ENCODE results near the gene MUC4.
"Not testable (repeated sequence)": the region's sequence is repeated elsewhere in the genome, so short reads cannot be mapped to it uniquely, and the experiment has no call there.

The MUC4 gene

GRCh38 chr3:195755391-195755790 lies 56.3 kb downstream of the MUC4 start:
- Histone ChIP-seq H3K27me3 (ENCODE audit: control insufficient read depth, insufficient read depth, low read length) (no peaks in the 10 kb centered on the region), H3K27ac (ENCODE audit: low read depth, low read length) (no peak overlapping the region), H3K36me3 (ENCODE audit: control insufficient read depth, insufficient read depth, low read length) (no peaks in the 10 kb centered on the region), H3K4me1 (ENCODE audit: control insufficient read depth, insufficient read depth, low read length) (peaks cover 4% of the 10 kb centered on the region), H3K9ac (ENCODE audit: low read length) (no peak overlapping the region), H3K4me3 (ENCODE audit: low read length) (no peak overlapping the region)

GRCh38 chr3:195754906-195755305 lies 56.8 kb downstream of the MUC4 start:
- H3K9ac ChIP-seq (ENCODE audit: low read length): no peak overlapping the region
- no peak overlapping the region for H3K27ac ChIP-seq (ENCODE audit: low read depth, low read length)
- peaks cover under 1% of the 10 kb centered on the region for H3K4me1 ChIP-seq (ENCODE audit: control insufficient read depth, insufficient read depth, low read length)
- H3K27me3 ChIP-seq (ENCODE audit: control insufficient read depth, insufficient read depth, low read length): no peaks in the 10 kb centered on the region
- no peak overlapping the region for H3K4me3 ChIP-seq (ENCODE audit: low read length)
- H3K36me3 ChIP-seq (ENCODE audit: control insufficient read depth, insufficient read depth, low read length): no peaks in the 10 kb centered on the region

GRCh38 chr3:195754141-195754540 lies 57.6 kb downstream of the MUC4 start:
- no peaks in the 10 kb centered on the region for H3K27me3 ChIP-seq (ENCODE audit: control insufficient read depth, insufficient read depth, low read length)

GRCh38 chr3:195753581-195753980 lies 58.1 kb downstream of the MUC4 start:
- no peak overlapping the region for H3K9ac ChIP-seq (ENCODE audit: low read length)
- no peaks in the 10 kb centered on the region for H3K27me3 ChIP-seq (ENCODE audit: control insufficient read depth, insufficient read depth, low read length)

More at GRCh38 chr3:195754141-195754540, 57.6 kb downstream of the MUC4 start:
- no peak overlapping the region for H3K27ac ChIP-seq (ENCODE audit: low read depth, low read length)
- no peak overlapping the region for H3K4me3 ChIP-seq (ENCODE audit: low read length)
- no peak overlapping the region for H3K9ac ChIP-seq (ENCODE audit: low read length)
- no peaks in the 10 kb centered on the region for H3K4me1 ChIP-seq (ENCODE audit: control insufficient read depth, insufficient read depth, low read length)
- H3K36me3 ChIP-seq (ENCODE audit: control insufficient read depth, insufficient read depth, low read length): no peaks in the 10 kb centered on the region

GRCh38 chr3:195752546-195753331 lies 59.0 kb downstream of the MUC4 start:
- H3K4me3 ChIP-seq (ENCODE audit: low read length): no peak overlapping the region
- no peaks in the 10 kb centered on the region for H3K36me3 ChIP-seq (ENCODE audit: control insufficient read depth, insufficient read depth, low read length)
- no peak overlapping the region for H3K27ac ChIP-seq (ENCODE audit: low read depth, low read length)
- H3K9ac ChIP-seq (ENCODE audit: low read length): no peak overlapping the region
- no peaks in the 10 kb centered on the region for H3K27me3 ChIP-seq (ENCODE audit: control insufficient read depth, insufficient read depth, low read length)
- no peaks in the 10 kb centered on the region for H3K4me1 ChIP-seq (ENCODE audit: control insufficient read depth, insufficient read depth, low read length)

More at GRCh38 chr3:195753581-195753980, 58.1 kb downstream of the MUC4 start:
- H3K4me1 ChIP-seq (ENCODE audit: control insufficient read depth, insufficient read depth, low read length): no peaks in the 10 kb centered on the region
- H3K36me3 ChIP-seq (ENCODE audit: control insufficient read depth, insufficient read depth, low read length): no peaks in the 10 kb centered on the region
- no peak overlapping the region for H3K4me3 ChIP-seq (ENCODE audit: low read length)
- H3K27ac ChIP-seq (ENCODE audit: low read depth, low read length): no peak overlapping the region

- no peaks in the 10 kb centered on the region for H3K4me1 ChIP-seq (ENCODE audit: control insufficient read depth, insufficient read depth, low read length)
- H3K36me3 ChIP-seq (ENCODE audit: control insufficient read depth, insufficient read depth, low read length): no peaks in the 10 kb centered on the region
- H3K9ac ChIP-seq (ENCODE audit: low read length): no peak overlapping the region
- H3K27ac ChIP-seq (ENCODE audit: low read depth, low read length): no peak overlapping the region
- no peak overlapping the region for H3K4me3 ChIP-seq (ENCODE audit: low read length)
- H3K27me3 ChIP-seq (ENCODE audit: control insufficient read depth, insufficient read depth, low read length): no peaks in the 10 kb centered on the region
Measured at GRCh38 chr3:195752066-195752465, 59.7 kb downstream of the MUC4 start.

- no peaks in the 10 kb centered on the region for H3K27me3 ChIP-seq (ENCODE audit: control insufficient read depth, insufficient read depth, low read length)
- no peak overlapping the region for H3K9ac ChIP-seq (ENCODE audit: low read length)
- no peak overlapping the region for H3K27ac ChIP-seq (ENCODE audit: low read depth, low read length)
- H3K36me3 ChIP-seq (ENCODE audit: control insufficient read depth, insufficient read depth, low read length): no peaks in the 10 kb centered on the region
- no peaks in the 10 kb centered on the region for H3K4me1 ChIP-seq (ENCODE audit: control insufficient read depth, insufficient read depth, low read length)
- no peak overlapping the region for H3K4me3 ChIP-seq (ENCODE audit: low read length)
Measured at GRCh38 chr3:195751560-195751959, 60.2 kb downstream of the MUC4 start.

- no peaks in the 10 kb centered on the region for H3K36me3 ChIP-seq (ENCODE audit: control insufficient read depth, insufficient read depth, low read length)
- H3K27ac ChIP-seq (ENCODE audit: low read depth, low read length): no peak overlapping the region
- no peak overlapping the region for H3K4me3 ChIP-seq (ENCODE audit: low read length)
- H3K27me3 ChIP-seq (ENCODE audit: control insufficient read depth, insufficient read depth, low read length): no peaks in the 10 kb centered on the region
- H3K9ac ChIP-seq (ENCODE audit: low read length): no peak overlapping the region
- H3K4me1 ChIP-seq (ENCODE audit: control insufficient read depth, insufficient read depth, low read length): no peaks in the 10 kb centered on the region
Measured at GRCh38 chr3:195750797-195751520, 60.8 kb downstream of the MUC4 start.

GRCh38 chr3:195749101-195749500 lies 62.6 kb downstream of the MUC4 start:
- H3K27ac ChIP-seq (ENCODE audit: low read depth, low read length); H3K4me1 ChIP-seq (ENCODE audit: control insufficient read depth, insufficient read depth, low read length); H3K36me3 ChIP-seq (ENCODE audit: control insufficient read depth, insufficient read depth, low read length); H3K27me3 ChIP-seq (ENCODE audit: control insufficient read depth, insufficient read depth, low read length); H3K4me3 ChIP-seq (ENCODE audit: low read length); H3K9ac ChIP-seq (ENCODE audit: low read length): not testable (repeated sequence)

GRCh38 chr3:195748661-195749060 lies 63.1 kb downstream of the MUC4 start:
- Histone ChIP-seq H3K27ac (ENCODE audit: low read depth, low read length) (no peak overlapping the region), H3K4me3 (ENCODE audit: low read length) (no peak overlapping the region), H3K27me3 (ENCODE audit: control insufficient read depth, insufficient read depth, low read length) (no peaks in the 10 kb centered on the region), H3K36me3 (ENCODE audit: control insufficient read depth, insufficient read depth, low read length) (no peaks in the 10 kb centered on the region), H3K4me1 (ENCODE audit: control insufficient read depth, insufficient read depth, low read length) (no peaks in the 10 kb centered on the region), H3K9ac (ENCODE audit: low read length) (no peak overlapping the region)

GRCh38 chr3:195746751-195747150 lies 65.0 kb downstream of the MUC4 start:
- Histone ChIP-seq H3K9ac (ENCODE audit: low read length) (no peak overlapping the region), H3K27ac (ENCODE audit: low read depth, low read length) (no peak overlapping the region), H3K27me3 (ENCODE audit: control insufficient read depth, insufficient read depth, low read length) (no peaks in the 10 kb centered on the region), H3K4me3 (ENCODE audit: low read length) (no peak overlapping the region), H3K36me3 (ENCODE audit: control insufficient read depth, insufficient read depth, low read length) (no peaks in the 10 kb centered on the region), H3K4me1 (ENCODE audit: control insufficient read depth, insufficient read depth, low read length) (no peaks in the 10 kb centered on the region)

- Histone ChIP-seq H3K4me3 (ENCODE audit: low read length) (no peak overlapping the region), H3K36me3 (ENCODE audit: control insufficient read depth, insufficient read depth, low read length) (no peaks in the 10 kb centered on the region), H3K4me1 (ENCODE audit: control insufficient read depth, insufficient read depth, low read length) (no peaks in the 10 kb centered on the region), H3K27ac (ENCODE audit: low read depth, low read length) (no peak overlapping the region), H3K9ac (ENCODE audit: low read length) (no peak overlapping the region), H3K27me3 (ENCODE audit: control insufficient read depth, insufficient read depth, low read length) (no peaks in the 10 kb centered on the region)
Measured at GRCh38 chr3:195746346-195746745, 65.4 kb downstream of the MUC4 start.

GRCh38 chr3:195744437-195744836 lies 67.3 kb downstream of the MUC4 start:
- Histone ChIP-seq H3K4me1 (ENCODE audit: control insufficient read depth, insufficient read depth, low read length) (no peaks in the 10 kb centered on the region), H3K9ac (ENCODE audit: low read length) (no peak overlapping the region), H3K36me3 (ENCODE audit: control insufficient read depth, insufficient read depth, low read length) (no peaks in the 10 kb centered on the region), H3K27me3 (ENCODE audit: control insufficient read depth, insufficient read depth, low read length) (no peaks in the 10 kb centered on the region), H3K27ac (ENCODE audit: low read depth, low read length) (no peak overlapping the region), H3K4me3 (ENCODE audit: low read length) (no peak overlapping the region)
